ENCODE results near the gene ERBB4.

ERBB4 gene

DNA sequence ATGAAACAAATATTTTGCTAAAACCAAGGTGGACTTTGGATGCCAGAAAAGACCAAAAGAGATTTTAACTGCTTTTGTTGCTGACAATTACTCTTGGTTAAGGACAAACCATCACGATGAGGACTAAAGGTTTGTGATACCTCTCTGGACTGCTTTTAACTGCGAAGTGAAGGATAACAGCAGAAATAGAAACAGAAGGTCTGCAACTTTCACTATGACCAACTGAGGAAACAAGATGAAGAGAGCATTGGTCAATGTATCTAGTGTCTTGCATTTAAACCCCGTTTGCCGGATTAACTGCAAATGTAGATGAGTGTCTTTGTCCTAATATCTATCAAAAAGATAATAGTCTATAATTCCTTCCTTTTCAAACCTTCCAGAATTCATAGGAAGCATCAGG, 541.7 kb downstream of the ERBB4 start:
- no peak overlapping the region for H3K4me3 ChIP-seq (ENCODE audit: low read depth, low read length)
- TF ChIP-seq, protein P1, sequence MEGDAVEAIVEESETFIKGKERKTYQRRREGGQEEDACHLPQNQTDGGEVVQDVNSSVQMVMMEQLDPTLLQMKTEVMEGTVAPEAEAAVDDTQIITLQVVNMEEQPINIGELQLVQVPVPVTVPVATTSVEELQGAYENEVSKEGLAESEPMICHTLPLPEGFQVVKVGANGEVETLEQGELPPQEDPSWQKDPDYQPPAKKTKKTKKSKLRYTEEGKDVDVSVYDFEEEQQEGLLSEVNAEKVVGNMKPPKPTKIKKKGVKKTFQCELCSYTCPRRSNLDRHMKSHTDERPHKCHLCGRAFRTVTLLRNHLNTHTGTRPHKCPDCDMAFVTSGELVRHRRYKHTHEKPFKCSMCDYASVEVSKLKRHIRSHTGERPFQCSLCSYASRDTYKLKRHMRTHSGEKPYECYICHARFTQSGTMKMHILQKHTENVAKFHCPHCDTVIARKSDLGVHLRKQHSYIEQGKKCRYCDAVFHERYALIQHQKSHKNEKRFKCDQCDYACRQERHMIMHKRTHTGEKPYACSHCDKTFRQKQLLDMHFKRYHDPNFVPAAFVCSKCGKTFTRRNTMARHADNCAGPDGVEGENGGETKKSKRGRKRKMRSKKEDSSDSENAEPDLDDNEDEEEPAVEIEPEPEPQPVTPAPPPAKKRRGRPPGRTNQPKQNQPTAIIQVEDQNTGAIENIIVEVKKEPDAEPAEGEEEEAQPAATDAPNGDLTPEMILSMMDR (IDR thresholded peaks at IDR 0.05; ENCODE audit: borderline replicate concordance, insufficient read depth, low read depth, low read length), result no peak

DNA sequence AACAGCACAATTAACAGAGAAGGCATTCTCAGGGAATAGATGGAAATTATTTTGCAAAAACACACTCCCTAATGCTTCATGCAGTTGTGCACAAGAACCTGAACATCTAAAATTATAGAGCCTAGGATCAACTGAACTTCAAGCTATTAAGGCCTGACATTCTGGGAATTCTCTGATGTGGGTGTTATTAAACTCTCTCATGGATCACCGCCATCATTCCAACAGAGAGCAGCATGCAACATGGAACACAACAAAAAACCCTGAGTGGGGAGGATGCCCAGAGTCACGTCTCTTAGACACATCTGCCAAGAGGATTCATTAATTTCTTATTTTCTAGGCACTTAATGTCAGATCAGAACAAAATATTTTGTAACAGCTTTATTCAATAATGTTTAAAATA, 543.8 kb downstream of the ERBB4 start:
- TF ChIP-seq, protein P1 (IDR thresholded peaks at IDR 0.05; ENCODE audit: borderline replicate concordance, insufficient read depth, low read depth, low read length), result no peak
- H3K4me3 ChIP-seq (ENCODE audit: low read depth, low read length), result no peak overlapping the region

DNA sequence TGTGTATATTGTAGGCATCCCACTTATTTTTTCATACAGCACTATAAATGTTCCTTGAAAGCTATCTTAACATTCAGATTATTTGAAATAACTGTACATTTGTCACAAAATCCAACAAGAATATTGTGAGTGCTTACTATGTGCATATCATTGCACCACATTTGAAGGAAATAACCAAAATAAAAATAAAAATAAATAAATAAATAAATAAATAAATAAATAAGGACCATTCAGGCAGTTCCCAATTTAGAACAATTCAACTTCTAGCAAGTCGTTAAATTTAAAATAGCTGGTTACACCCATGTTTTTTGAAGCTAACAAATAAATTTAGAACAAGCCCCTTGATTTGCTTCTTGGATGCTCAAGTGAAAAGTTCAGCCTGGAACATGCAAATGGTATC, 548.3 kb downstream of the ERBB4 start:
- TF ChIP-seq, protein P1 (IDR thresholded peaks at IDR 0.05; ENCODE audit: borderline replicate concordance, insufficient read depth, low read depth, low read length), result no peak

DNA sequence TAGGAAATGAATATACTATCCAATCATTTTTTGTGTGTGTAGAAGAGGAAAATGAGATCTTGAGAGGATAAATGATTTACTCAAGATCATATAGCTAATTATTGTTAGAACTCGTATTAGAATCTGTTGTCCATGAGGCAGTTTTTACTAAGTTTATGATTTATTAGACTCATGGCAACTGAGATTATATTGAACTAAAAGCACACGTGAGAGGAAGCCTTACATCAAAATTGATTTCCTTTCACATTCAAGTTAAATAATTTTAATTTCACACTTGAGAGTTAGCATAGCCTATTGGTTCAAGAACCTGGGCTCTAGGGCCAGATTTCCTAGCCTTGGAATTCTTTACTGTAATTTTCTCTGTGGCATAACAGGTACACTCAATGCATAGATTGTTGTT, 552.3 kb downstream of the ERBB4 start:
- TF ChIP-seq, protein P1 (IDR thresholded peaks at IDR 0.05; ENCODE audit: borderline replicate concordance, insufficient read depth, low read depth, low read length), result no peak
- H3K4me3 ChIP-seq (ENCODE audit: low read depth, low read length), result no peak overlapping the region

More for the DNA sequence above, 548.3 kb downstream of the ERBB4 start:
- no peak overlapping the region for H3K4me3 ChIP-seq (ENCODE audit: low read depth, low read length)

DNA sequence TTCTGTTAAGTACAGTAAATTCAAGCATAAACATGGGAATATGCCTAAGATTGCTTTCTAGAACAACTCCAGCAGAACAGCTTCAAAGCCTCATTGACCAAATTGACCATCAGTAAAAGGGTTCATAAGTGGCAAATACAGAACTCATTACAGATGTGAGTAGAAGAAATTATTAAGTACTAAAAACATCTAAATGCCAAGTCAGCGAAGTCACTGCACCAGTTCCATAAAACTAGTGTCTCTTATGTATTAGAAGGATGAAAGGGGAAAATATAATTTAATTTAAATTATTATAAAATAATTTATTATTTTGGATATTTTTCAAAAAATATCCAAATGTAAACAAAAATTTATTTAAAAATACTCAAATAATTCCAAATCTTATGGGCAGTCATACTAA, 553.2 kb downstream of the ERBB4 start:
- H3K4me3 ChIP-seq (ENCODE audit: low read depth, low read length), result no peak overlapping the region
- TF ChIP-seq, protein P1 (IDR thresholded peaks at IDR 0.05; ENCODE audit: borderline replicate concordance, insufficient read depth, low read depth, low read length), result no peak

DNA sequence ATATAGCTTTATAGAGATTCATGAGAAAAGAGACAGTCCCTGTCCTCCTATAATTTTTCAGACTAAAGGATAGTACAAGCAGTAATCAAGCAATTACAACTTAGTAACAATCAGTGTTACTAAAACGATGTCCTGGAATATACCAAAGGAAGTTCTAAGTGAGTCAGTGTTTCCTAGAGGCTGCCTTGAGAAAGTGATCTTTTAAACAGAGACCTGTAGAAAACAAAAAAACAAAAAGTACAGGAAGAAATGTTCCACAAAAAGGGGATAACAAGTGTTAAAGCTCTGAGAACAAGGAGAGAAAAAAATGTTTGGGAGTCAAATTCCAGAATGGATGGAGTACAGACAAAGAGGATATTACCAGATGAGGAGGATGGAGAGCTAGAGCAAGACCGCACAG, 556.4 kb downstream of the ERBB4 start:
- TF ChIP-seq, protein P1 (IDR thresholded peaks at IDR 0.05; ENCODE audit: borderline replicate concordance, insufficient read depth, low read depth, low read length), result no peak
- no peak overlapping the region for H3K4me3 ChIP-seq (ENCODE audit: low read depth, low read length)

DNA sequence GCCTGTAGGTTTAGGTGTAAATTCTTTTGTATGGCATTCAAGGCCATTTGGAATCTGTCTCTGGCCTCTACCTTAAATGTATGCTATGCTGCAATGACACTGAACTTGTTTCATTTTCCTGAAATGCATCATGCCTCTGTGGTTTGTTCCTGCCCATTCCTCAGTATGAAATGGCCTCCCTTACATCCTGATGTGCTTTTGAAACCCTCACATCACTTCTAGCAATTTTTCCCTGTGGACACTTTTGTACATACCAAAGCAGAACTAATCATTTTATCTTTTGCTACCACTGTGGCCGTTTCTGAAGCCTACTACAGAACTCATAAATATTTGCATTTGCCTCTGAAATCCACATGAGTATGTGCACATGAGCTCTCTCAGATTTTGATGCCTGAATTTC, 557.2 kb downstream of the ERBB4 start:
- TF ChIP-seq, protein P1 (IDR thresholded peaks at IDR 0.05; ENCODE audit: borderline replicate concordance, insufficient read depth, low read depth, low read length), result no peak
- no peak overlapping the region for H3K4me3 ChIP-seq (ENCODE audit: low read depth, low read length)
